ENCODE measurements around the gene TSSK3.

DNA sequence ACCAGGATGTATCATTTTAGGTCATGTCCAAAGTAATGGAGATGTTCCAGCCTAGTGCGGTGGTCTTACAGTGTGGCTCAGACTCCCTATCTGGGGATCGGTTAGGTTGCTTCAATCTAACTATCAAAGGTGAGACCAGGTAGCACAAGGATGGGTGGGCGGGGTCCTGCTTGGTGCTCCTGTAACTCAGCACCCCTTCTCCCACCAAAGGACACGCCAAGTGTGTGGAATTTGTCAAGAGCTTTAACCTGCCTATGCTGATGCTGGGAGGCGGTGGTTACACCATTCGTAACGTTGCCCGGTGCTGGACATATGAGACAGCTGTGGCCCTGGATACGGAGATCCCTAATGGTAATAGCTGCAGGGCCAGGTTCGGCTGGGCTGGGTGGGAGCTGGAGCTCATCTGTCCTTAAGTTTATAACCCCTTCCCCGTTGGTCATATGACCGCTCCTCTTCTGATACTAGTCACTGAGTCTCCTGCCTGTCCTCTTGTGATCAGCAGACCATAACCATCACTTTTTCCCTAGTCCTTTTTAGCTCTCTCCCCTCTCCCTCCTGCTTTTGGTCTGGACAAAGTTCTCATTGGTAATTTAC is 31.7 kb upstream of the TSSK3 start:
- TF ChIP-seq FOS (IDR thresholded peaks at IDR 0.05; ENCODE audit: extremely low read depth, insufficient read length): no peak
- no peak for TF ChIP-seq HDAC1 (IDR thresholded peaks at IDR 0.05)
- TF ChIP-seq GATA2 (CRISPR knock-in tag; IDR thresholded peaks at IDR 0.05): no peak
- no peak for TF ChIP-seq POLR3A (IDR thresholded peaks at IDR 0.05; ENCODE audit: borderline replicate concordance, extremely low read depth, insufficient read depth, insufficient read length)
- no peak for TF ChIP-seq PHF8 (IDR thresholded peaks at IDR 0.05; ENCODE audit: borderline replicate concordance, low read length)
- TF ChIP-seq ZNF436 (CRISPR knock-in tag; IDR thresholded peaks at IDR 0.05): no peak
